ENCODE measurements around the gene COL15A1. TPM values are rescaled to one million over a fixed set of nuclear protein-coding genes. Genes with fewer than 3 reads are reported as not detected.

The COL15A1 gene
- total RNA-seq, 1 experiment from 2014 or later = 0.10 TPM

DNA sequence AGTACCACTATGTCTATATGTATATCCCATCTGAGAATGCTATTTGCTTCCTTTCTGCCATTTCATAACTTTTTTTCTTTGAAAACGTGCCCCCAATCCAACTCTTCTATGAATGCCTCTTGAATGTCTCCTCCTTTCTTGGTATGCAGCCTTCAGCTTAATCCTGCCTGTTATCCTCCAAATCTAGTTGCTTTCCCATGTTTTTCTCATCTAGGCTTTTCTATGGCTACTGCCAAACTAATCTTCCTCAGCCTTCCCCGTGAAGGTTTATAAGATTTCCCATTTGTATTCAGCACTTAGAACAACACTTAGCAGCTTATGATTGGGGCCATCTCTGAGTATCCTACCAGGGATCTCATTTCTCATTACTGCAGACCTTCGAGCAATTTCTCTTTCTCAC, 163.7 kb downstream of the COL15A1 start:
- ChIA-PET POLR2A (no interaction called here), CTCF (no interaction called here)
- H3K4me1 ChIP-seq (ENCODE audit: control insufficient read depth, insufficient read depth, low read length) = 0 out of 2 replicates have a peak, but pooled peaks cover 3% of the 10 kb centered on the region
- in situ Hi-C loops (cut with HindIII; ENCODE audit: low pct_unique_long_range_greater_than_20kb, low sequenced_read_pairs) = no loop called here
- H3K9me3 ChIP-seq (ENCODE audit: control insufficient read depth, insufficient read depth, low read depth, low read length) = no peaks in the 10 kb centered on the region
- no peak overlapping the region for H3K4me3 ChIP-seq (ENCODE audit: low read depth in 2 of 2, low read length in 2 of 2)
- intact Hi-C loops (cut with micrococcal nuclease; ENCODE audit: unreplicated experiment) = no loop called here
- no peak overlapping the region for H3K27ac ChIP-seq (ENCODE audit: low read length)
- H3K36me3 ChIP-seq (ENCODE audit: control insufficient read depth, insufficient read depth, low read length) = no peaks in the 10 kb centered on the region
- ATAC-seq = no peak
- no peak for DNase-seq (ENCODE audit: low read depth, low spot score)
- TF ChIP-seq POLR2AphosphoS5 (IDR thresholded peaks at IDR 0.05; ENCODE audit: low read depth, low read length) (no peak), TCF7L2 (IDR thresholded peaks at IDR 0.05; ENCODE audit: low read depth, low read length) (no peak), SIN3A (IDR thresholded peaks at IDR 0.05; ENCODE audit: borderline replicate concordance, insufficient read depth, low read depth, low read length) (no peak)
- TF ChIP-seq, protein P1, sequence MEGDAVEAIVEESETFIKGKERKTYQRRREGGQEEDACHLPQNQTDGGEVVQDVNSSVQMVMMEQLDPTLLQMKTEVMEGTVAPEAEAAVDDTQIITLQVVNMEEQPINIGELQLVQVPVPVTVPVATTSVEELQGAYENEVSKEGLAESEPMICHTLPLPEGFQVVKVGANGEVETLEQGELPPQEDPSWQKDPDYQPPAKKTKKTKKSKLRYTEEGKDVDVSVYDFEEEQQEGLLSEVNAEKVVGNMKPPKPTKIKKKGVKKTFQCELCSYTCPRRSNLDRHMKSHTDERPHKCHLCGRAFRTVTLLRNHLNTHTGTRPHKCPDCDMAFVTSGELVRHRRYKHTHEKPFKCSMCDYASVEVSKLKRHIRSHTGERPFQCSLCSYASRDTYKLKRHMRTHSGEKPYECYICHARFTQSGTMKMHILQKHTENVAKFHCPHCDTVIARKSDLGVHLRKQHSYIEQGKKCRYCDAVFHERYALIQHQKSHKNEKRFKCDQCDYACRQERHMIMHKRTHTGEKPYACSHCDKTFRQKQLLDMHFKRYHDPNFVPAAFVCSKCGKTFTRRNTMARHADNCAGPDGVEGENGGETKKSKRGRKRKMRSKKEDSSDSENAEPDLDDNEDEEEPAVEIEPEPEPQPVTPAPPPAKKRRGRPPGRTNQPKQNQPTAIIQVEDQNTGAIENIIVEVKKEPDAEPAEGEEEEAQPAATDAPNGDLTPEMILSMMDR (IDR thresholded peaks at IDR 0.05) = no peak
- TF ChIP-seq, protein P2, sequence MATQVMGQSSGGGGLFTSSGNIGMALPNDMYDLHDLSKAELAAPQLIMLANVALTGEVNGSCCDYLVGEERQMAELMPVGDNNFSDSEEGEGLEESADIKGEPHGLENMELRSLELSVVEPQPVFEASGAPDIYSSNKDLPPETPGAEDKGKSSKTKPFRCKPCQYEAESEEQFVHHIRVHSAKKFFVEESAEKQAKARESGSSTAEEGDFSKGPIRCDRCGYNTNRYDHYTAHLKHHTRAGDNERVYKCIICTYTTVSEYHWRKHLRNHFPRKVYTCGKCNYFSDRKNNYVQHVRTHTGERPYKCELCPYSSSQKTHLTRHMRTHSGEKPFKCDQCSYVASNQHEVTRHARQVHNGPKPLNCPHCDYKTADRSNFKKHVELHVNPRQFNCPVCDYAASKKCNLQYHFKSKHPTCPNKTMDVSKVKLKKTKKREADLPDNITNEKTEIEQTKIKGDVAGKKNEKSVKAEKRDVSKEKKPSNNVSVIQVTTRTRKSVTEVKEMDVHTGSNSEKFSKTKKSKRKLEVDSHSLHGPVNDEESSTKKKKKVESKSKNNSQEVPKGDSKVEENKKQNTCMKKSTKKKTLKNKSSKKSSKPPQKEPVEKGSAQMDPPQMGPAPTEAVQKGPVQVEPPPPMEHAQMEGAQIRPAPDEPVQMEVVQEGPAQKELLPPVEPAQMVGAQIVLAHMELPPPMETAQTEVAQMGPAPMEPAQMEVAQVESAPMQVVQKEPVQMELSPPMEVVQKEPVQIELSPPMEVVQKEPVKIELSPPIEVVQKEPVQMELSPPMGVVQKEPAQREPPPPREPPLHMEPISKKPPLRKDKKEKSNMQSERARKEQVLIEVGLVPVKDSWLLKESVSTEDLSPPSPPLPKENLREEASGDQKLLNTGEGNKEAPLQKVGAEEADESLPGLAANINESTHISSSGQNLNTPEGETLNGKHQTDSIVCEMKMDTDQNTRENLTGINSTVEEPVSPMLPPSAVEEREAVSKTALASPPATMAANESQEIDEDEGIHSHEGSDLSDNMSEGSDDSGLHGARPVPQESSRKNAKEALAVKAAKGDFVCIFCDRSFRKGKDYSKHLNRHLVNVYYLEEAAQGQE (IDR thresholded peaks at IDR 0.05; ENCODE audit: insufficient read depth in 1 of 2, low read depth in 2 of 2, low read length in 1 of 2) = no peak
- BruUV-seq (replicated peaks) = no TSS peak
- no peaks in the 10 kb centered on the region for H3K27me3 ChIP-seq (ENCODE audit: control insufficient read depth, insufficient read depth, low read length)

DNA sequence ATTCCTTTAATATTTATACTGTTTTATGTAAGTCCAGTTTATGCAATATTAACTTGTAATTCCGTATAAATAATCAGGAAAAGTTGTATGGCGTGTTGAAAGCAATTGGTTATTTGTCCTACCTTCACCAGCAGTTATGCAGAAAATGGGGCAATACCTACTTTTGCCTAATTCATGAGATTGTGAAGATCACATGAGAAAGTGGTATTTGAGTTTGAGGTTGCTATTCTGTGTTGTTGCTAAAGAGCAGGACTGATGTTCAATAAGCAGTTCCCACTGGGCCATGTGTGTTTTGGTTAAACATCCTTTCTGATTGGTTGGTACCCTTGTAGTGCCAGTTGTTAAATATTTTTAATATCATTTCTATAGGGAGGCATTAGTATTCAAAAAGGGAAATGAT, 164.4 kb downstream of the COL15A1 start:
- TF ChIP-seq, protein P1 (IDR thresholded peaks at IDR 0.05) = no peak
- TF ChIP-seq SIN3A (IDR thresholded peaks at IDR 0.05; ENCODE audit: borderline replicate concordance, insufficient read depth, low read depth, low read length) (no peak), POLR2AphosphoS5 (IDR thresholded peaks at IDR 0.05; ENCODE audit: low read depth, low read length) (no peak), TCF7L2 (IDR thresholded peaks at IDR 0.05; ENCODE audit: low read depth, low read length) (no peak)
- TF ChIP-seq, protein P2 (IDR thresholded peaks at IDR 0.05; ENCODE audit: insufficient read depth in 1 of 2, low read depth in 2 of 2, low read length in 1 of 2) = no peak
- in situ Hi-C loops (cut with HindIII; ENCODE audit: low pct_unique_long_range_greater_than_20kb, low sequenced_read_pairs) = no loop called here
- Histone ChIP-seq H3K27ac (ENCODE audit: low read length) (no peak overlapping the region), H3K4me3 (ENCODE audit: low read depth in 2 of 2, low read length in 2 of 2) (no peak overlapping the region), H3K4me1 (ENCODE audit: control insufficient read depth, insufficient read depth, low read length) (0 out of 2 replicates have a peak, but pooled peaks cover 3% of the 10 kb centered on the region), H3K27me3 (ENCODE audit: control insufficient read depth, insufficient read depth, low read length) (no peaks in the 10 kb centered on the region), H3K36me3 (ENCODE audit: control insufficient read depth, insufficient read depth, low read length) (no peaks in the 10 kb centered on the region), H3K9me3 (ENCODE audit: control insufficient read depth, insufficient read depth, low read depth, low read length) (no peaks in the 10 kb centered on the region)
- CTCF ChIA-PET = no interaction called here
- intact Hi-C loops (cut with micrococcal nuclease; ENCODE audit: unreplicated experiment) = no loop called here
- DNase-seq (ENCODE audit: low read depth, low spot score) (no peak), ATAC-seq (no peak)
- POLR2A ChIA-PET = no interaction called here
- BruUV-seq (replicated peaks) = no TSS peak

Data from Panc1 (cell line).